Subcutaneous abdominal adipose tissue (tissue), 5 donors: ENCODE measurements around the gene COQ9.

Experiments
- H3K27ac ChIP-seq: one replicate; pipeline ENCODE4 v1.7.0; 2013; ENCODE audit warnings: low read depth, mild to moderate bottlenecking, inconsistent platforms, low read length, moderate library complexity
- H3K27me3 ChIP-seq, 5 donors: one replicate each; pipeline ENCODE4 v1.7.0; 2013; ENCODE audit warnings: low read length in 5 of 5, inconsistent platforms in 1 of 5; ENCODE audit not compliant: control insufficient read depth in 5 of 5, insufficient read depth in 4 of 5
- H3K36me3 ChIP-seq, 5 donors: one replicate each; pipeline ENCODE4 v1.7.0; 2013; ENCODE audit warnings: low read length in 5 of 5; ENCODE audit not compliant: control insufficient read depth in 5 of 5, insufficient read depth in 5 of 5
- H3K4me1 ChIP-seq, 5 donors: one replicate each; pipeline ENCODE4 v1.7.0; 2013; ENCODE audit warnings: low read length in 5 of 5, mild to moderate bottlenecking in 3 of 5, moderate library complexity in 1 of 5; ENCODE audit not compliant: control insufficient read depth in 5 of 5, insufficient read depth in 5 of 5
- H3K4me3 ChIP-seq, 5 donors: one replicate each; pipeline ENCODE4 v1.7.0; 2013; ENCODE audit warnings: low read length in 5 of 5, low read depth in 1 of 5
- H3K9ac ChIP-seq, 5 donors: one replicate each; pipeline ENCODE4 v1.7.0; 2013; ENCODE audit warnings: low read length in 5 of 5, mild to moderate bottlenecking in 4 of 5, moderate library complexity in 3 of 5
- H3K9me3 ChIP-seq, 5 donors: one replicate each; pipeline ENCODE4 v1.7.0; 2013; ENCODE audit warnings: low read length in 5 of 5; ENCODE audit not compliant: control insufficient read depth in 5 of 5
- donor health status: healthy.
- donor health status: healthy.
- donor health status: healthy.
- donor health status: healthy.
- donor health status: healthy.

Gene COQ9

GRCh38 chr16:57444711-57445110, 2.6 kb upstream of the COQ9 start:
- no peak overlapping the region for H3K27ac ChIP-seq
- H3K9me3 ChIP-seq = peaks cover 0 to 4% (median 0%) of the 10 kb centered on the region in 5 donors
- H3K4me1 ChIP-seq = peaks cover 5 to 28% (median 23%) of the 10 kb centered on the region in 5 donors
- no peaks in the 10 kb centered on the region for H3K27me3 ChIP-seq
- peak overlapping the region in 1 of 5 donors; percentile 35 for H3K9ac ChIP-seq
- no peak overlapping the region for H3K4me3 ChIP-seq
- H3K36me3 ChIP-seq = peaks cover 0 to 11% (median 3%) of the 10 kb centered on the region in 5 donors

DNA sequence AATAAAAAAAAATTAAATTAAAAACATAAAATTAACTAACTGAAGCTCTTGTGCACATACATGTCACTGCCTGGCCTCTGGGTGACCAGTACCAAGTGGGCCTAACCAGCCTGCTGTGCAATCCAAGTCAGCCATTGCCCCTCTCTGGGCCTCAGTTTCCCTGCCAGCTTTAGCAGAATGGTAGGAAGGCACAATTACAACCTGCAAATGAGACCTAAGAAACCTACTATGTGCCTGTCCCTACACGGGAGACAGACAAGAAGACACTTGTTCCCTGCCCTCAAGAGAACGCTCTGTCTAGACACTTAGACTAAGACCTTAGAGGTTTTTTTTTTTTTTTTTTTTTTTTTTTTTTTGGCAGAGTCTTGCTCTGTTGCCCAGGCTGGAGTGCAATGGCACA, 1.8 kb upstream of the COQ9 start:
- peaks cover 0 to 5% (median 2%) of the 10 kb centered on the region in 5 donors for H3K36me3 ChIP-seq
- H3K4me3 ChIP-seq = no peak overlapping the region
- H3K27me3 ChIP-seq = no peaks in the 10 kb centered on the region
- H3K9me3 ChIP-seq = peaks cover 0 to 3% (median 0%) of the 10 kb centered on the region in 5 donors
- no peak overlapping the region for H3K27ac ChIP-seq
- peaks cover 5 to 28% (median 23%) of the 10 kb centered on the region in 5 donors for H3K4me1 ChIP-seq
- H3K9ac ChIP-seq = no peak overlapping the region

GRCh38 chr16:57446531-57447185, 621 bp upstream of the COQ9 start:
- Histone ChIP-seq H3K27me3 (no peaks in the 10 kb centered on the region), H3K27ac (peak overlapping the region; percentile 94), H3K36me3 (peaks cover 0 to 10% (median 6%) of the 10 kb centered on the region in 5 donors), H3K9me3 (no peaks in the 10 kb centered on the region), H3K9ac (peak overlapping the region; percentile 79 to 98 (median 97)), H3K4me1 (peaks cover 5 to 28% (median 23%) of the 10 kb centered on the region in 5 donors), H3K4me3 (peak overlapping the region; percentile 89 to 94 (median 93))

DNA sequence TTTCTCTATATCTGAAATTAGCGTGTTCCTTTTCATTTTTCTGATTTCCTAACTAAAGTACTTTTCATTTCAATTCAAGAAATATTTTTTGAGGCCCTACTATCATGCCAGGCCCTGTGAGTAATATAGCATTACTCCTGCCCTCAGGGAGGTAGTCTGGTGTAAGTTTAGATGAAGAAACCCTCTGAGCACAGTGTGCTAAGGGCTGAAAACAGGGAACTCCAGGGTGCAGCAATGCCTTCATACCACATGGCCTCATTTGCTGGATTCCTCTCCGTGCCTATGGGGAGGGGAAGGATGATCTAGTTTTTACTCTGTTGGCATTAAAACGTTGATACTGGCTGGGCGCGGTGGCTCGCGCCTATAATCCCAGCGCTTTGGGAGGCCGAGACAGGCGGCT, 4.7 kb downstream of the COQ9 start:
- peaks cover 3 to 15% (median 10%) of the 10 kb centered on the region in 5 donors for H3K4me1 ChIP-seq
- H3K9me3 ChIP-seq = no peaks in the 10 kb centered on the region
- H3K9ac ChIP-seq = no peak overlapping the region
- peaks cover 9 to 63% (median 52%) of the 10 kb centered on the region in 5 donors for H3K36me3 ChIP-seq
- no peak overlapping the region for H3K4me3 ChIP-seq
- H3K27me3 ChIP-seq = no peaks in the 10 kb centered on the region
- H3K27ac ChIP-seq = no peak overlapping the region

DNA sequence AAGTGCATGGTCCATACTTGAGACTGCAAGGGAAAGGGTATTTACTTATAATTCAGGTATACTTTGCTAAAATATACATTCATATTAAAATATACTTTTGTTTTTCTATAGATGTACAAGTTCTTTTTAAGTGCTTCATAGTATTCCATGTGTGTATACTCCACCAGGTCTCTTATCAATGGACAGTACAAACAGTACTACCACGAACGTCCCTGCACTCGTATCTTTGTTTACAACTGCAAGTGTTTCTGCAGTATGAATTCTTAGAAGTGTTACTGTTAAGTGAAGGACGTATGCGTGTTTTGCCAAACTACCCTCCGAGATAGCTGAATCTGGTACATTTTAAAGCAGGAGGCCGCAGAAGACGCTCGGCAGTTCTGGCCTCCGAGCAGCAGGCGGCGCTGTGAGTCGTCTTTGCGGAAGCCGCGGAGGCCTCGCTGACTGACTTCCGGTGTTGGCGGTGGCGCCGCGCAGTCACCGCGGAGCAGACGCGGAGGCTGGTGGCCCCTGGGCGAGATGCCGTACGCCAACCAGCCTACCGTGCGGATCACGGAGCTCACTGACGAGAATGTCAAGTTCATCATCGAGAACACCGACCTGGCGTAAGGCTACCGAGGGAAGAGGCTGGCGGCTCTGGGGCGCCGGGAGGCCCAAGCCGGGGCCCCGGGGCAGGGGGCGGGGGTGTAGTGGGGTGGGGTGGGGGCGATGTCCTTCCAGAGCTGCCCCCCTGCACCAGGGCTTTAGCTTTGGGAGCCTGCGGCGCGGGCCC, 15.1 kb downstream of the COQ9 start, which contains the start of gene POLR2C:
Gene POLR2C (plus strand): TSS at position 471 of the 769 bp plus-strand sequence. CDS start 46 bp downstream, at position 517.
- no peaks in the 10 kb centered on the region for H3K9me3 ChIP-seq
- H3K9ac ChIP-seq = peak within 1 kb of the TSS; percentile 83 to 97 (median 85)
- H3K27ac ChIP-seq = peak within 1 kb of the TSS; percentile 65
- peaks cover 29 to 73% (median 66%) of the 10 kb centered on the region in 5 donors for H3K36me3 ChIP-seq
- peaks cover 8 to 26% (median 19%) of the 10 kb centered on the region in 5 donors for H3K4me1 ChIP-seq
- H3K4me3 ChIP-seq = peak within 1 kb of the TSS; percentile 83 to 97 (median 92)
- no peaks in the 10 kb centered on the region for H3K27me3 ChIP-seq

DNA sequence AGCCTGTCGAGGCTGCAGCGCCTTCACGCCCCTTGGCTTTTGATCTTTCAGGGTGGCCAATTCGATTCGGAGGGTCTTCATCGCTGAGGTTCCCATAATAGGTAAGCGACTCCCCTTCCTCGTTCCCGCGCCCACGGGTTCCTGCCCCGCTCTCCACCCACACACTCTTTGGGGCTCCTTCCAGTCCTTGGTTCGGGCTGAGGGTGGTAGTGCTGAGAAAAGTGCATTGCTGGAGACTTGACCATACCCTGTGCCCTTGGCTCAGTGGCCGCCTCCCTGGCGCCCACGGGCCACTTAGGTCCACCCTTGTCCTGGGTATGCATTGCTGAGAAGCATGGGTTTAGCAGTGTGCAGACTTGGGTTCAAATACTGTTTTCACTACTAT, 15.7 kb downstream of the COQ9 start:
- Histone ChIP-seq H3K4me1 (peaks cover 8 to 26% (median 19%) of the 10 kb centered on the region in 5 donors), H3K36me3 (peaks cover 28 to 73% (median 66%) of the 10 kb centered on the region in 5 donors)

DNA sequence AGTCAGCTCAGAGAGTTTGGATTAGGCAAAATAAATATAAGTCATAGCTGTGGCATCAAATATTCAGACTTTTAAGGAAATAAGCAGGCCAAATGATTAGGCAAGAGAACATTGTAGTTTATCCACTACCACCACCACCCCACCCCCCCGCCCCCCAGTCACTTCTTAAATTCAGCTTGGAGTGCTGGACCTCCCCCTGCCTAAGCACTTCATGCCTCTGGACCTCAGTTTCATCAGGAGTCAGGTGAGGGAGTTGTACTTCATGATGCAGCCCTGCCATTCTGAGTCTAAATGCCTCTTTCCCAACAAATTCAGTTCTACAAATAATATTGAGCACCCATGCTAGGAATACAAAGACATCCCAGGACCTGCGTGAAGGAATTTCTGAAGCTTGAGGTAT, 17.2 kb downstream of the COQ9 start:
- H3K4me1 ChIP-seq = peaks cover 8 to 26% (median 19%) of the 10 kb centered on the region in 5 donors
- no peaks in the 10 kb centered on the region for H3K9me3 ChIP-seq
- no peak overlapping the region for H3K4me3 ChIP-seq
- no peaks in the 10 kb centered on the region for H3K27me3 ChIP-seq
- no peak overlapping the region for H3K27ac ChIP-seq
- peak overlapping the region in 1 of 5 donors; percentile 44 for H3K9ac ChIP-seq
- peaks cover 23 to 74% (median 66%) of the 10 kb centered on the region in 5 donors for H3K36me3 ChIP-seq

More for the DNA sequence above, 15.7 kb downstream of the COQ9 start:
- H3K4me3 ChIP-seq = peak overlapping the region; percentile 83 to 97 (median 92)
- H3K9ac ChIP-seq = peak overlapping the region; percentile 83 to 97 (median 85)
- H3K9me3 ChIP-seq = no peaks in the 10 kb centered on the region
- H3K27me3 ChIP-seq = no peaks in the 10 kb centered on the region
- peak overlapping the region; percentile 65 for H3K27ac ChIP-seq

- Histone ChIP-seq H3K9ac (no peak overlapping the region), H3K27ac (no peak overlapping the region), H3K9me3 (no peaks in the 10 kb centered on the region), H3K27me3 (no peaks in the 10 kb centered on the region), H3K4me1 (peaks cover 4 to 45% (median 34%) of the 10 kb centered on the region in 5 donors), H3K4me3 (no peak overlapping the region), H3K36me3 (peaks cover 23 to 92% (median 84%) of the 10 kb centered on the region in 5 donors)
Measured at GRCh38 chr16:57468346-57468745, 21.1 kb downstream of the COQ9 start.

DNA sequence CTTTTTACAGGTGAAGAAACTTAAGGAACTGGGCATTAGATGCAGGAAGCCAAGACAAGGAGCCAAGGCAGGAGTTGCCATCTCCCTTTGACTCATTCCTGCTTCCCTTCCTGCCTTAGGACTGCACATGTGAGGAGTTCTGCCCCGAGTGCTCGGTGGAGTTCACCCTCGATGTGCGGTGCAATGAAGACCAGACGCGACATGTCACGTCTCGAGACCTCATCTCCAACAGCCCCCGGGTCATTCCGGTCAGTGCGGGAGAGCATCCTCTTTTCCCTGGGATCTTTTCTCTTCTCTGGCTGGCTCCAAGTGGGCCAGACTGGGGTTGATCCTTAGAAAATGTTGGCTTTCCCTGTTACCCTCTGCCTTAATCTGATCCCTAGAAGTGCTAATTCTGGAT, 21.8 kb downstream of the COQ9 start:
- H3K9me3 ChIP-seq = no peaks in the 10 kb centered on the region
- peaks cover 4 to 38% (median 27%) of the 10 kb centered on the region in 5 donors for H3K4me1 ChIP-seq
- H3K4me3 ChIP-seq = no peak overlapping the region
- H3K27me3 ChIP-seq = no peaks in the 10 kb centered on the region
- peaks cover 20 to 96% (median 89%) of the 10 kb centered on the region in 5 donors for H3K36me3 ChIP-seq
- no peak overlapping the region for H3K9ac ChIP-seq
- H3K27ac ChIP-seq = no peak overlapping the region
